Brain microvascular endothelial cell (primary cell): ENCODE results near the gene DLL4.
A peak's percentile ranks its signal among the peaks of the same experiment; 100 is the strongest.

Experiments used
- DNase-seq: peaks from one replicate; pipeline ENCODE4 v3.0.0-alpha.2; 2020
- H3K27ac ChIP-seq: fragments of 250-450 bp; sonication (Bioruptor Pico); 2 replicates; pipeline ENCODE4 v1.5.1; 2020; ENCODE audit warnings: mild to moderate bottlenecking, moderate library complexity
- H3K27me3 ChIP-seq: fragments of 250-450 bp; sonication (Bioruptor Pico); replicated peaks from 2 replicates; pipeline ENCODE4 v1.5.1; 2020; ENCODE audit warnings: mild to moderate bottlenecking
- H3K36me3 ChIP-seq: fragments of 250-450 bp; sonication (Bioruptor Pico); replicated peaks from 2 replicates; pipeline ENCODE4 v1.5.1; 2020; ENCODE audit warnings: mild to moderate bottlenecking
- H3K4me3 ChIP-seq: 2 replicates; pipeline ENCODE4 v1.5.1; 2011; ENCODE audit warnings: low read depth, mild to moderate bottlenecking, control low read depth, low read length, moderate library complexity
- CTCF ChIP-seq: IDR thresholded peaks from 2 replicates; pipeline ENCODE4 v1.5.1; 2011; ENCODE audit warnings: low read depth, mild to moderate bottlenecking, moderate library complexity, low read length, control low read depth, inconsistent platforms; ENCODE audit errors: missing control alignments
- in situ Hi-C: cut with HindIII; loops from 2 replicates; pipeline ENCODE4 v1.10.0; 2017; ENCODE audit warnings: low sequenced_read_pairs, low pct_ligation_motif_present

DLL4 gene

GRCh38 chr15:40940296-40940801 is 11.2 kb downstream of the DLL4 start:
- in situ Hi-C loops, result no loop called here
- DNase-seq, result no peak
- Histone ChIP-seq H3K36me3 (no peaks in the 10 kb centered on the region), H3K4me3 (no peak overlapping the region), H3K27ac (no peak overlapping the region), H3K27me3 (no peaks in the 10 kb centered on the region)
- no peak for TF ChIP-seq CTCF

- DNase-seq, result no peak
- no peak for TF ChIP-seq CTCF
- peak overlapping the region; percentile 5 for H3K27ac ChIP-seq
- no peaks in the 10 kb centered on the region for H3K36me3 ChIP-seq
- H3K27me3 ChIP-seq, result no peaks in the 10 kb centered on the region
- peak overlapping the region; percentile 45 for H3K4me3 ChIP-seq
- in situ Hi-C loops, result no loop called here
These were observed 12.0 kb downstream of the DLL4 start for GRCh38 chr15:40941068-40941527.

- Histone ChIP-seq H3K4me3 (peak overlapping the region; percentile 60), H3K27ac (peak overlapping the region; percentile 5), H3K27me3 (no peaks in the 10 kb centered on the region), H3K36me3 (no peaks in the 10 kb centered on the region)
- TF ChIP-seq CTCF, result peak; percentile 33
- DNase-seq, result no peak
- in situ Hi-C loops, result no loop called here
These were observed 12.6 kb downstream of the DLL4 start for GRCh38 chr15:40941528-40942336.

- Histone ChIP-seq H3K27me3 (no peaks in the 10 kb centered on the region), H3K27ac (no peak overlapping the region), H3K4me3 (peak overlapping the region; percentile 60), H3K36me3 (no peaks in the 10 kb centered on the region)
- no peak for TF ChIP-seq CTCF
- in situ Hi-C loops, result no loop called here
- DNase-seq, result no peak
These were observed 13.3 kb downstream of the DLL4 start for GRCh38 chr15:40942337-40942854.

- DNase-seq, result no peak
- in situ Hi-C loops, result no loop called here
- no peak for TF ChIP-seq CTCF
- Histone ChIP-seq H3K27ac (no peak overlapping the region), H3K36me3 (no peaks in the 10 kb centered on the region), H3K27me3 (no peaks in the 10 kb centered on the region), H3K4me3 (no peak overlapping the region)
These were observed 13.7 kb downstream of the DLL4 start for GRCh38 chr15:40942878-40943277.
